ENCODE data around the gene RTN1. TPM values are rescaled to one million over a fixed set of nuclear protein-coding genes. Genes with fewer than 3 reads are reported as not detected.
"Not testable (repeated sequence)": the region's sequence is repeated elsewhere in the genome, so short reads cannot be mapped to it uniquely, and the experiment has no call there.

The RTN1 gene
- total RNA-seq, 1 donor from 2014 or later = not detected

GRCh38 chr14:59707778-59708561 is 162.6 kb downstream of the RTN1 start:
- intact Hi-C loops (cut with micrococcal nuclease) = no loop called here

GRCh38 chr14:59705866-59706265 is 164.7 kb downstream of the RTN1 start:
- intact Hi-C loops (cut with micrococcal nuclease) = no loop called here

- intact Hi-C loops (cut with micrococcal nuclease) = no loop called here
Measured at GRCh38 chr14:59705245-59705644, 165.3 kb downstream of the RTN1 start.

- intact Hi-C loops (cut with micrococcal nuclease) = no loop called here
Measured at GRCh38 chr14:59704054-59704645, 166.4 kb downstream of the RTN1 start.

- intact Hi-C loops (cut with micrococcal nuclease) = no loop called here
Measured at GRCh38 chr14:59699442-59699841, 171.1 kb downstream of the RTN1 start.

GRCh38 chr14:59698793-59699192 is 171.8 kb downstream of the RTN1 start:
- intact Hi-C loops (cut with micrococcal nuclease) = no loop called here

- intact Hi-C loops (cut with micrococcal nuclease) = no loop called here
Measured at GRCh38 chr14:59695198-59695597, 175.4 kb downstream of the RTN1 start.

- intact Hi-C loops (cut with micrococcal nuclease) = no loop called here
Measured at GRCh38 chr14:59691266-59691665, 179.3 kb downstream of the RTN1 start.

GRCh38 chr14:59690426-59690825 is 180.2 kb downstream of the RTN1 start:
- intact Hi-C loops (cut with micrococcal nuclease) = no loop called here

GRCh38 chr14:59688224-59689170 is 182.1 kb downstream of the RTN1 start:
- intact Hi-C loops (cut with micrococcal nuclease) = loop anchor here (1.0 to 5.0 kb wide), 4 partner anchors 56 to 561 kb away; no protein-coding TSS in a partner anchor

- intact Hi-C loops (cut with micrococcal nuclease) = loop anchor here (1.0 to 5.0 kb wide), 4 partner anchors 55 to 560 kb away; no protein-coding TSS in a partner anchor
Measured at GRCh38 chr14:59687663-59688062, 182.9 kb downstream of the RTN1 start.

- intact Hi-C loops (cut with micrococcal nuclease) = no loop called here
Measured at GRCh38 chr14:59679872-59680271, 190.7 kb downstream of the RTN1 start.

- intact Hi-C loops (cut with micrococcal nuclease) = no loop called here
Measured at GRCh38 chr14:59678352-59678751, 192.2 kb downstream of the RTN1 start.

GRCh38 chr14:59677771-59678231 is 192.8 kb downstream of the RTN1 start:
- intact Hi-C loops (cut with micrococcal nuclease) = no loop called here

GRCh38 chr14:59675394-59675793 is 195.2 kb downstream of the RTN1 start:
- intact Hi-C loops (cut with micrococcal nuclease) = no loop called here

- intact Hi-C loops (cut with micrococcal nuclease) = no loop called here
Measured at GRCh38 chr14:59664741-59665140, 205.8 kb downstream of the RTN1 start.

- intact Hi-C loops (cut with micrococcal nuclease) = no loop called here
Measured at GRCh38 chr14:59657769-59658168, 212.8 kb downstream of the RTN1 start.

- intact Hi-C loops (cut with micrococcal nuclease) = no loop called here
Measured at GRCh38 chr14:59656473-59656872, 214.1 kb downstream of the RTN1 start.

- intact Hi-C loops (cut with micrococcal nuclease) = not testable (repeated sequence)
Measured at GRCh38 chr14:59654131-59654530, 216.4 kb downstream of the RTN1 start.

GRCh38 chr14:59646832-59647231 is 223.7 kb downstream of the RTN1 start:
- intact Hi-C loops (cut with micrococcal nuclease) = not testable (repeated sequence)

GRCh38 chr14:59638885-59639284 is 231.7 kb downstream of the RTN1 start:
- intact Hi-C loops (cut with micrococcal nuclease) = no loop called here

- intact Hi-C loops (cut with micrococcal nuclease) = no loop called here
Measured at GRCh38 chr14:59634617-59635016, 236.0 kb downstream of the RTN1 start.

Measured in T-helper 1 cell treated with Interleukin-12 subunit alpha and Interleukin-12 subunit beta and Interleukin-4 antibody, amounts not matched to agents 30 ng/mL and 1 ng/mL, for 36 hours (primary cell).